ENCODE measurements around the gene GXYLT1. TPM values are rescaled to one million over a fixed set of nuclear protein-coding genes. Genes with fewer than 3 reads are reported as not detected.

The GXYLT1 gene
- total and polyA plus RNA-seq, 2 donors (not counting 3 experiments of a cell fraction or from before 2014, with no cell fraction given): 6.8 to 23.0 TPM

DNA sequence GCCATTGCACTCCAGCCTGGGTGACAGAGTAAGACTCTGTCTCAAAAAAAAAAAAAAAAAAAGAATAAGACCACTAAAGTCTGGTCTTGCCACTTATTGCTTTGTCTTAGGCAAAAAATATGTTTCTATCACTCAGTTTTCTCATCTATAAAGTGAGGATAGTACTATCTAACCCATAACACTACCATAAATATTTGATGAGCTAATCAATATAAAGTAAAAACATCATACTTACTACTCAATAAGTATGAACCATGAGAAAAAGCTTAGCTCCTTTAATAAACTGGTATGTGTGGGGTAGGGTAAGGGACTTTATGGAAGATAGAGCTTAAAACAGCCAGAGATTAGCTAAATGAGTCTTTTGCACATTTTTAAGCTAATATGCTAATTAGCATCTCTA, 85.5 kb downstream of the GXYLT1 start:
- H3K36me3 ChIP-seq (ENCODE audit: control insufficient read depth in 2 of 2, extremely low read depth in 1 of 2, insufficient read depth in 2 of 2, low read length in 2 of 2): no peaks in the 10 kb centered on the region
- no peak overlapping the region for H3K27ac ChIP-seq (ENCODE audit: insufficient read depth, low read depth, low read length)
- H4K20me1 ChIP-seq (replicated peaks; ENCODE audit: control insufficient read depth, extremely low read depth, insufficient read depth, low read length): no peaks in the 10 kb centered on the region
- no peak overlapping the region for H2AFZ ChIP-seq (ENCODE audit: low read depth, low read length)
- H3K4me2 ChIP-seq (ENCODE audit: insufficient read depth, low read length): no peak overlapping the region
- no peaks in the 10 kb centered on the region for H3K27me3 ChIP-seq (ENCODE audit: control insufficient read depth in 2 of 2, insufficient read depth in 2 of 2, low read length in 2 of 2)
- intact Hi-C loops (cut with micrococcal nuclease): no loop called here
- dilution Hi-C loops (cut with MboI; ENCODE audit: extremely low pct_ligation_motif_present, low sequenced_read_pairs): no loop called here
- no TSS peak for BruUV-seq (replicated peaks)
- CTCF ChIA-PET: interaction anchor here (0.7 kb wide), 1 partner anchor 133 kb away, joined by 3 read pairs; no protein-coding TSS in a partner anchor
- no peak overlapping the region for H3K9ac ChIP-seq (replicated peaks; ENCODE audit: extremely low read depth, insufficient read depth, low read length)
- FAIRE-seq (no peak), DNase-seq (ENCODE audit: low read depth, low spot score) (no peak)
- no peaks in the 10 kb centered on the region for H3K4me1 ChIP-seq (ENCODE audit: control insufficient read depth, extremely low read depth, insufficient read depth, low read length)
- no peaks in the 10 kb centered on the region for H3K9me3 ChIP-seq (replicated peaks; ENCODE audit: control insufficient read depth, insufficient read depth, low read length)
- H3K9me1 ChIP-seq (replicated peaks; ENCODE audit: control insufficient read depth, extremely low read depth, insufficient read depth, low read length): no peaks in the 10 kb centered on the region
- POLR2A ChIA-PET: no interaction called here
- no peak overlapping the region for H3K4me3 ChIP-seq (replicated peaks in 1 of 3; ENCODE audit: insufficient read depth in 1 of 3, low read depth in 1 of 3, low read length in 3 of 3)
- H3K79me2 ChIP-seq (ENCODE audit: control insufficient read depth, insufficient read depth, low read length): no peaks in the 10 kb centered on the region
- TF ChIP-seq GATA2 (IDR thresholded peaks at IDR 0.05; ENCODE audit: insufficient read depth, insufficient read length, low read depth, low read length) (no peak), JUN (IDR thresholded peaks at IDR 0.05; ENCODE audit: borderline replicate concordance, insufficient read depth, insufficient read length, low read depth) (no peak), FOS (IDR thresholded peaks at IDR 0.05; ENCODE audit: borderline replicate concordance, insufficient read depth, low read length) (no peak), EZH2 (IDR thresholded peaks at IDR 0.05; ENCODE audit: borderline replicate concordance, low read depth, low read length, severe bottlenecking) (no peak)
- TF ChIP-seq, protein P1, sequence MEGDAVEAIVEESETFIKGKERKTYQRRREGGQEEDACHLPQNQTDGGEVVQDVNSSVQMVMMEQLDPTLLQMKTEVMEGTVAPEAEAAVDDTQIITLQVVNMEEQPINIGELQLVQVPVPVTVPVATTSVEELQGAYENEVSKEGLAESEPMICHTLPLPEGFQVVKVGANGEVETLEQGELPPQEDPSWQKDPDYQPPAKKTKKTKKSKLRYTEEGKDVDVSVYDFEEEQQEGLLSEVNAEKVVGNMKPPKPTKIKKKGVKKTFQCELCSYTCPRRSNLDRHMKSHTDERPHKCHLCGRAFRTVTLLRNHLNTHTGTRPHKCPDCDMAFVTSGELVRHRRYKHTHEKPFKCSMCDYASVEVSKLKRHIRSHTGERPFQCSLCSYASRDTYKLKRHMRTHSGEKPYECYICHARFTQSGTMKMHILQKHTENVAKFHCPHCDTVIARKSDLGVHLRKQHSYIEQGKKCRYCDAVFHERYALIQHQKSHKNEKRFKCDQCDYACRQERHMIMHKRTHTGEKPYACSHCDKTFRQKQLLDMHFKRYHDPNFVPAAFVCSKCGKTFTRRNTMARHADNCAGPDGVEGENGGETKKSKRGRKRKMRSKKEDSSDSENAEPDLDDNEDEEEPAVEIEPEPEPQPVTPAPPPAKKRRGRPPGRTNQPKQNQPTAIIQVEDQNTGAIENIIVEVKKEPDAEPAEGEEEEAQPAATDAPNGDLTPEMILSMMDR (IDR thresholded peaks at IDR 0.05; ENCODE audit: extremely low read depth in 1 of 2, insufficient read depth in 1 of 2, low read depth in 1 of 2, low read length in 2 of 2): no peak

DNA sequence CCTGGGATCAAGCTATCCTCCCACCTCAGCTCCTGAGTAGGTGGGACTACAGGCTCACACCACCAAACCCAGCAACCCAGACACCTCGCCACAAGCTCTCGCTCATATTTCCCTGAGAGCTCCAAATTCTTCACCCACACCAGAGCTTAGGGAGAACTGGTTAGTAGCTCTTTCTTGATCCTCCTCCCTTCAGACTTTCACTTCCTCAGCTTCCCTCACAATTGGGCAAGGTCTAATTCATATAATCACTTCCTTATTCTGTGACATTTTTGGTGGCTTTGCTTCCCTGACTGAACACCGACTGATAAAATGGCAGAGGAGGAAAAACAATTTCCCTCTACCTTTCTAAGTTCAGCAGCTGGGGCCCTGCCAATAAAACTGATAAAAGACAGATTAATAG, 88.5 kb downstream of the GXYLT1 start:
- POLR2A ChIA-PET: no interaction called here
- CTCF ChIA-PET: interaction anchor here (1.9 kb wide), 1 partner anchor 32 kb away, joined by 5 read pairs; no protein-coding TSS in a partner anchor
- BruUV-seq (replicated peaks): no TSS peak
- no peak for TF ChIP-seq FOS (IDR thresholded peaks at IDR 0.05; ENCODE audit: borderline replicate concordance, insufficient read depth, low read length)
- TF ChIP-seq POLR2AphosphoS5 (IDR thresholded peaks at IDR 0.05; ENCODE audit: insufficient read depth, low read depth, low read length): no peak
- TF ChIP-seq JUN (IDR thresholded peaks at IDR 0.05; ENCODE audit: borderline replicate concordance, insufficient read depth, insufficient read length, low read depth): no peak
- TF ChIP-seq, protein P2, sequence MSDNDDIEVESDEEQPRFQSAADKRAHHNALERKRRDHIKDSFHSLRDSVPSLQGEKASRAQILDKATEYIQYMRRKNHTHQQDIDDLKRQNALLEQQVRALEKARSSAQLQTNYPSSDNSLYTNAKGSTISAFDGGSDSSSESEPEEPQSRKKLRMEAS (IDR thresholded peaks at IDR 0.05; ENCODE audit: insufficient read depth, insufficient read length): no peak
- TF ChIP-seq MYC (IDR thresholded peaks at IDR 0.05; ENCODE audit: low read depth, low read length): no peak
- no peak for TF ChIP-seq POLR2A (IDR thresholded peaks at IDR 0.05; ENCODE audit: low read depth, low read length)
- TF ChIP-seq, protein P1 (IDR thresholded peaks at IDR 0.05; ENCODE audit: extremely low read depth in 1 of 2, insufficient read depth in 1 of 2, low read depth in 1 of 2, low read length in 2 of 2): no peak
- intact Hi-C loops (cut with micrococcal nuclease) (no loop called here), dilution Hi-C loops (cut with MboI; ENCODE audit: extremely low pct_ligation_motif_present, low sequenced_read_pairs) (no loop called here)
- Histone ChIP-seq H4K20me1 (replicated peaks; ENCODE audit: control insufficient read depth, extremely low read depth, insufficient read depth, low read length) (no peaks in the 10 kb centered on the region), H2AFZ (ENCODE audit: low read depth, low read length) (no peak overlapping the region), H3K36me3 (ENCODE audit: control insufficient read depth in 2 of 2, extremely low read depth in 1 of 2, insufficient read depth in 2 of 2, low read length in 2 of 2) (no peaks in the 10 kb centered on the region), H3K9me1 (replicated peaks; ENCODE audit: control insufficient read depth, extremely low read depth, insufficient read depth, low read length) (no peaks in the 10 kb centered on the region), H3K4me3 (replicated peaks in 1 of 3; ENCODE audit: insufficient read depth in 1 of 3, low read depth in 1 of 3, low read length in 3 of 3) (no peak overlapping the region), H3K27me3 (ENCODE audit: control insufficient read depth in 2 of 2, insufficient read depth in 2 of 2, low read length in 2 of 2) (no peaks in the 10 kb centered on the region), H3K79me2 (ENCODE audit: control insufficient read depth, insufficient read depth, low read length) (no peaks in the 10 kb centered on the region), H3K27ac (ENCODE audit: insufficient read depth, low read depth, low read length) (no peak overlapping the region), H3K4me2 (ENCODE audit: insufficient read depth, low read length) (no peak overlapping the region), H3K4me1 (ENCODE audit: control insufficient read depth, extremely low read depth, insufficient read depth, low read length) (no peaks in the 10 kb centered on the region), H3K9me3 (replicated peaks; ENCODE audit: control insufficient read depth, insufficient read depth, low read length) (no peaks in the 10 kb centered on the region), H3K9ac (replicated peaks; ENCODE audit: extremely low read depth, insufficient read depth, low read length) (no peak overlapping the region)
- DNase-seq (ENCODE audit: low read depth, low spot score) (no peak), FAIRE-seq (no peak)
